Gastrocnemius medialis (tissue), 4 donors: ENCODE data around the gene RASA3. TPM values are rescaled to one million over a fixed set of nuclear protein-coding genes. Genes with fewer than 3 reads are reported as not detected.
A peak's percentile ranks its signal among the peaks of the same experiment; 100 is the strongest.

Experiments
- ATAC-seq, 2 donors: fragments of 150-250 bp; one replicate each; pipeline ENCODE4 v1.9.1; 2016
- DNase-seq, 2 donors: peaks; one replicate each; pipeline ENCODE4 v3.0.0-alpha.2; 2019
- H3K27ac ChIP-seq, 4 donors: fragments of 200-600 bp; sonication (generic); 1 replicate in 1 of 4; 2 replicates in 3 of 4; pipeline ENCODE4 v1.5.1; 2016 to 2018; ENCODE audit warnings: mild to moderate bottlenecking in 2 of 4, moderate library complexity in 1 of 4
- H3K27me3 ChIP-seq, 3 donors: fragments of 200-600 bp; sonication (generic) in 2 of 3; 1 replicate in 1 of 3; 2 replicates in 2 of 3; pipeline versions ENCODE4 v1.5.1 to v1.6.0; 2016 to 2019; ENCODE audit warnings: mild to moderate bottlenecking in 1 of 3, moderate library complexity in 1 of 3
- H3K36me3 ChIP-seq, 2 donors: fragments of 200-600 bp; sonication (generic) in 1 of 2; one replicate each; pipeline ENCODE4 v1.5.1; 2017 to 2018
- H3K4me1 ChIP-seq, 2 donors: fragments of 200-600 bp; sonication (generic) in 1 of 2; one replicate each; pipeline ENCODE4 v1.5.1; 2016 to 2017; ENCODE audit warnings: mild to moderate bottlenecking in 2 of 2
- H3K4me3 ChIP-seq, 4 donors: fragments of 200-600 bp; sonication (generic) in 3 of 4; 1 replicate in 1 of 4; 2 replicates in 3 of 4; pipeline ENCODE4 v1.5.1; 2016 to 2019; ENCODE audit warnings: mild to moderate bottlenecking in 2 of 4
- H3K9me3 ChIP-seq, 3 donors: fragments of 200-600 bp; sonication (generic) in 2 of 3; 1 replicate in 1 of 3; 2 replicates in 2 of 3; pipeline ENCODE4 v1.5.1; 2016 to 2019
- CTCF ChIP-seq, 5 experiments: fragments of 450-650 bp in 3 of 5; fragments of 200-600 bp in 2 of 5; sonication (generic) in 2 of 5; IDR thresholded peaks in 4 of 5; conservative IDR thresholded peaks in 1 of 5; 1 replicate in 4 of 5; 2 replicates in 1 of 5; pipeline ENCODE4 v1.5.1; 2016 to 2019; ENCODE audit warnings: antibody characterized with exemption in 5 of 5, mild to moderate bottlenecking in 3 of 5, moderate library complexity in 3 of 5
- POLR2A ChIP-seq, 2 donors: fragments of 450-650 bp; IDR thresholded peaks; one replicate each; pipeline ENCODE4 v1.6.1; 2017; ENCODE audit warnings: antibody characterized with exemption in 2 of 2, mild to moderate bottlenecking in 2 of 2, moderate library complexity in 2 of 2
- in situ Hi-C, 4 donors: fragments of 200-750 bp; cut with MboI; loops; one replicate each; pipeline versions ENCODE4 v1.15.0 to v1.8.0; 2017; ENCODE audit warnings: low sequenced_read_pairs in 4 of 4
- intact Hi-C: fragments of 100-400 bp; cut with DNase I; formaldehyde crosslinking; loops from one replicate; pipeline ENCODE4 v1.15.1; 2023; ENCODE audit warnings: low total_unique reads
- total RNA-seq, 4 donors: library from RNA; depleted of rRNA; stranded (reverse); fragments of >200 nt; gene quantifications; one replicate each; pipeline versions ENCODE4 v1.1.0 to v1.2.3, GENCODE V29; 2016

RASA3 gene
- total RNA-seq, 4 donors from 2014 or later = 3.4 to 22.2 (median 10.8) TPM

- H3K4me3 ChIP-seq = no peak overlapping the region
- H3K27me3 ChIP-seq = no peaks in the 10 kb centered on the region
- no peaks in the 10 kb centered on the region for H3K36me3 ChIP-seq
- TF ChIP-seq POLR2A (IDR thresholded peaks at IDR 0.05) = no peak
- TF ChIP-seq CTCF (IDR thresholded peaks at IDR 0.05 in 4 of 5, conservative IDR thresholded peaks at IDR 0.05 in 1 of 5) = no peak
- peaks cover 34 to 45% of the 10 kb centered on the region in 2 donors for H3K4me1 ChIP-seq
- DNase-seq = peak in 1 of 2 donors; percentile 46
- intact Hi-C loops (loop anchor here (5.0 kb wide), 1 partner anchor 96 kb away; the partner anchor contains the start of gene RASA3), in situ Hi-C loops (no loop called here)
- peak overlapping the region in 3 of 4 donors; percentile 11 to 22 (median 21) for H3K27ac ChIP-seq
- peak; percentile 51 to 53 for ATAC-seq
- no peaks in the 10 kb centered on the region for H3K9me3 ChIP-seq
Measured at GRCh38 chr13:114035583-114036531, 96.6 kb downstream of the RASA3 start.

- H3K27me3 ChIP-seq = no peaks in the 10 kb centered on the region
- intact Hi-C loops = loop anchor here (5.0 kb wide), 1 partner anchor 97 kb away; the partner anchor contains the start of gene RASA3
- no peaks in the 10 kb centered on the region for H3K9me3 ChIP-seq
- in situ Hi-C loops = no loop called here
- ATAC-seq (no peak), DNase-seq (no peak)
- no peak overlapping the region for H3K4me3 ChIP-seq
- H3K4me1 ChIP-seq = peaks cover 34 to 45% of the 10 kb centered on the region in 2 donors
- H3K36me3 ChIP-seq = no peaks in the 10 kb centered on the region
- TF ChIP-seq POLR2A (IDR thresholded peaks at IDR 0.05) (no peak), CTCF (IDR thresholded peaks at IDR 0.05 in 4 of 5, conservative IDR thresholded peaks at IDR 0.05 in 1 of 5) (no peak)
- H3K27ac ChIP-seq = peak overlapping the region in 3 of 4 donors; percentile 11 to 22 (median 21)
Measured at GRCh38 chr13:114035186-114035582, 97.2 kb downstream of the RASA3 start.

- Histone ChIP-seq H3K4me3 (no peak overlapping the region), H3K27me3 (no peaks in the 10 kb centered on the region), H3K36me3 (no peaks in the 10 kb centered on the region), H3K27ac (no peak overlapping the region), H3K9me3 (no peaks in the 10 kb centered on the region), H3K4me1 (peaks cover 34 to 45% of the 10 kb centered on the region in 2 donors)
- no peak for DNase-seq
- intact Hi-C loops (no loop called here), in situ Hi-C loops (no loop called here)
- TF ChIP-seq CTCF (IDR thresholded peaks at IDR 0.05 in 4 of 5, conservative IDR thresholded peaks at IDR 0.05 in 1 of 5) (no peak), POLR2A (IDR thresholded peaks at IDR 0.05) (no peak)
- ATAC-seq = no peak
Measured at GRCh38 chr13:114034481-114034891, 97.9 kb downstream of the RASA3 start.

GRCh38 chr13:114033541-114034315, 98.7 kb downstream of the RASA3 start:
- DNase-seq (no peak), ATAC-seq (no peak)
- H3K4me3 ChIP-seq = no peak overlapping the region
- in situ Hi-C loops (no loop called here), intact Hi-C loops (no loop called here)
- H3K27me3 ChIP-seq = no peaks in the 10 kb centered on the region
- no peak for TF ChIP-seq CTCF (IDR thresholded peaks at IDR 0.05 in 4 of 5, conservative IDR thresholded peaks at IDR 0.05 in 1 of 5)
- TF ChIP-seq POLR2A (IDR thresholded peaks at IDR 0.05) = no peak
- H3K36me3 ChIP-seq = no peaks in the 10 kb centered on the region
- no peak overlapping the region for H3K27ac ChIP-seq
- peaks cover 34 to 45% of the 10 kb centered on the region in 2 donors for H3K4me1 ChIP-seq
- H3K9me3 ChIP-seq = no peaks in the 10 kb centered on the region
